GM21381 (cell line): ENCODE results near the gene LCTL.
"Not testable (repeated sequence)": the region's sequence is repeated elsewhere in the genome, so short reads cannot be mapped to it uniquely, and the experiment has no call there.

ENCODE experiments used
- ATAC-seq: cut with Tn5 transposase; IDR thresholded peaks from one replicate; pipeline ENCODE4 v1.9.1; 2021; ENCODE audit warnings: mild to moderate bottlenecking, moderate library complexity; ENCODE audit not compliant: unreplicated experiment

The LCTL gene

GRCh38 chr15:66503780-66504562, 61.8 kb downstream of the LCTL start:
- ATAC-seq = no peak

GRCh38 chr15:66503041-66503648, 62.7 kb downstream of the LCTL start:
- ATAC-seq = not testable (repeated sequence)

GRCh38 chr15:66502491-66502890, 63.3 kb downstream of the LCTL start:
- ATAC-seq = no peak

GRCh38 chr15:66500346-66500745, 65.5 kb downstream of the LCTL start:
- ATAC-seq = not testable (repeated sequence)

- no peak for ATAC-seq
Observed at GRCh38 chr15:66498501-66499386, 67.1 kb downstream of the LCTL start.
